ENCODE data around the gene SCLY.
"Not testable (repeated sequence)": the region's sequence is repeated elsewhere in the genome, so short reads cannot be mapped to it uniquely, and the experiment has no call there.

The SCLY gene

GRCh38 chr2:238042090-238042489 is 18.7 kb upstream of the SCLY start:
- no peak for DNase-seq

GRCh38 chr2:238042849-238043584 is 17.8 kb upstream of the SCLY start:
- DNase-seq = no peak

- DNase-seq = no peak
These were observed 16.9 kb upstream of the SCLY start for GRCh38 chr2:238043851-238044250.

- no peak for DNase-seq
These were observed 15.2 kb upstream of the SCLY start for GRCh38 chr2:238045575-238045974.

- DNase-seq = no peak
These were observed 14.0 kb upstream of the SCLY start for GRCh38 chr2:238046725-238047270.

GRCh38 chr2:238053191-238053776 is 7.5 kb upstream of the SCLY start:
- DNase-seq = no peak

GRCh38 chr2:238055841-238056240 is 5.0 kb upstream of the SCLY start:
- DNase-seq = no peak

GRCh38 chr2:238057696-238058575 is 2.9 kb upstream of the SCLY start:
- DNase-seq = not testable (repeated sequence)

- DNase-seq = no peak
These were observed 1.3 kb upstream of the SCLY start for GRCh38 chr2:238059505-238059904.

- DNase-seq = no peak
These were observed 682 bp upstream of the SCLY start for GRCh38 chr2:238060096-238060541.

- DNase-seq = peak; percentile 64
These were observed 758 bp downstream of the SCLY start for GRCh38 chr2:238061315-238062202.

GRCh38 chr2:238063414-238064189 is 2.8 kb downstream of the SCLY start:
- DNase-seq = no peak

- DNase-seq = no peak
These were observed 3.6 kb downstream of the SCLY start for GRCh38 chr2:238064376-238064775.

GRCh38 chr2:238065071-238065846 is 4.5 kb downstream of the SCLY start:
- no peak for DNase-seq

- DNase-seq = no peak
These were observed 5.4 kb downstream of the SCLY start for GRCh38 chr2:238066218-238066617.

GRCh38 chr2:238066718-238067117 is 5.9 kb downstream of the SCLY start:
- not testable (repeated sequence) for DNase-seq

- DNase-seq = no peak
These were observed 7.1 kb downstream of the SCLY start for GRCh38 chr2:238067939-238068338.

GRCh38 chr2:238069021-238069709 is 8.4 kb downstream of the SCLY start:
- DNase-seq = no peak

GRCh38 chr2:238069877-238070276 is 9.1 kb downstream of the SCLY start:
- DNase-seq = no peak

GRCh38 chr2:238075397-238075796 is 14.6 kb downstream of the SCLY start:
- no peak for DNase-seq

Data from right forelimb (tissue), 1 donor.